HUES6 (cell line): ENCODE results near the gene PTPRC.

Experiments used
- H3K27ac ChIP-seq: 2 replicates; pipeline ENCODE4 v1.7.0; 2013; ENCODE audit warnings: low read depth, mild to moderate bottlenecking, low read length, inconsistent platforms
- H3K27me3 ChIP-seq: 2 replicates; pipeline ENCODE4 v1.6.1; 2013; ENCODE audit warnings: low read length; ENCODE audit not compliant: control insufficient read depth, insufficient read depth
- H3K36me3 ChIP-seq: 2 replicates; pipeline ENCODE4 v1.6.1; 2013; ENCODE audit warnings: low read length; ENCODE audit not compliant: control insufficient read depth, insufficient read depth
- H3K4me1 ChIP-seq: 2 replicates; pipeline ENCODE4 v1.6.1; 2013; ENCODE audit warnings: low read length; ENCODE audit not compliant: control insufficient read depth, insufficient read depth
- H3K4me3 ChIP-seq: 2 replicates; pipeline ENCODE4 v1.5.1; 2013; ENCODE audit warnings: low read depth, low read length
- H3K9ac ChIP-seq: one replicate; pipeline ENCODE4 v1.6.1; 2013; ENCODE audit warnings: mild to moderate bottlenecking, low read length
- H3K9me3 ChIP-seq: 2 replicates; pipeline ENCODE4 v1.6.1; 2013; ENCODE audit warnings: low read depth, low read length; ENCODE audit not compliant: control insufficient read depth, insufficient read depth

PTPRC gene

DNA sequence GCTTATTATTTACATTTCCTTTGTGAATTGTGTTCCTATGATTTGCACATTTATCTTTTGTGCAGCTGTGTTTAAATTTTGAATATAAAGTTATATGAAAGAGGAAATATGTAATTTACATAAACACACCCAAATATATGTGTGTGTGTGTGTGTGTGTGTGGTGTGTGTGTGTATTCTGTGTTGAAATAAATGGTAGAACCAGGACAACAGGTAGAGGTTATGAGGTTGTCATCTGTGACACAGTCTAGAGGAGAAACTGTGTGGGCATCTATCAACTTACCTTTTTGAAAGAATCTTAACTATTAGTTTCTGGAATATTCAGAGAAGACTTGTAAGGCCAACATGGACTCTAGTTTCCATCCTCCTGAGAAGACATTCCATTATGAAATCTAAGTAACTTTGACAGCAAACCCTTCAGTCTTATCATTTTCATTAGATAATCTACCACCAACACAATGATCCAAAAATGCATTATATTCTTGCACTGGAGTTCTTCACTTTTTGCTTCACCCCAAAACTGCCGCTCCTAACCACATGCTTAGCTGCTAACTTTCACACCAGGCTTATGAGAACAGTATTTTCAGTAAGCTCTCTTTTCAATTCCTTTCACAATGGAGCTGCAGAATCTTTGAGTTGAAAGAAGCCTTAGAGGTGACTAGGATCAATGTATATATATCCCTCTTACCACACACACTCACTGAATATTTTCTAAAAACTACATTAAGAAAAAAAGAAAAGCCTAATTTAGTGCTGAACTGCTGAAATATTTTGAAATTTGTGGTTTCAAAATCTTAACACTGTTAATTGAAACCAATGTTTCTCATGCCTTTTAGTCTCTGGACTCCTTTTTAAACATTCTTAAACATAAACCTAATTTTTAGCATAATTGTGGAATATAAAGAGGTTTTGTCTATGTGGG, 21.8 kb downstream of the PTPRC start:
- no peak overlapping the region for H3K9ac ChIP-seq
- H3K27ac ChIP-seq: no peak overlapping the region
- H3K4me3 ChIP-seq: no peak overlapping the region
- no peaks in the 10 kb centered on the region for H3K4me1 ChIP-seq
- no peaks in the 10 kb centered on the region for H3K9me3 ChIP-seq
- no peaks in the 10 kb centered on the region for H3K36me3 ChIP-seq
- H3K27me3 ChIP-seq: no peaks in the 10 kb centered on the region

DNA sequence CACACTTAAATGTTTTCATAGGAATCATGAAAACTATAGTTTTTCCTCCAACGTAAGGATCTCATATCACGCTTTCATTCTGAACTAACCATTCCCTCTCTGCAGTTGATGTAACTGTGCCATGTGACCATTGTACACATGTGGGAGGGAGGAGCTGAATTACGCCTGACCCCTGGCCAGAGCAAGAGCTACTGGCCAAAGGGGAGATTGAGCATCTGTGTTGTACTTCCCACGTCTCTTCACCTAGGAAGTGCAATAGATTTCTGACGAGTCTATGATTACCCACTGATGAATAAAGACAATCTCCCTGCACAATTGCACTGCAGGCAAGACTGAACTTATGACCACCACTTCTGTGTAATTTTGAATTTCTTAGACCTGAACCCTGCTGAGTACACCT, 24.0 kb downstream of the PTPRC start:
- Histone ChIP-seq H3K27me3 (no peaks in the 10 kb centered on the region), H3K4me3 (no peak overlapping the region), H3K9me3 (no peaks in the 10 kb centered on the region), H3K27ac (no peak overlapping the region), H3K36me3 (no peaks in the 10 kb centered on the region), H3K9ac (no peak overlapping the region), H3K4me1 (no peaks in the 10 kb centered on the region)

DNA sequence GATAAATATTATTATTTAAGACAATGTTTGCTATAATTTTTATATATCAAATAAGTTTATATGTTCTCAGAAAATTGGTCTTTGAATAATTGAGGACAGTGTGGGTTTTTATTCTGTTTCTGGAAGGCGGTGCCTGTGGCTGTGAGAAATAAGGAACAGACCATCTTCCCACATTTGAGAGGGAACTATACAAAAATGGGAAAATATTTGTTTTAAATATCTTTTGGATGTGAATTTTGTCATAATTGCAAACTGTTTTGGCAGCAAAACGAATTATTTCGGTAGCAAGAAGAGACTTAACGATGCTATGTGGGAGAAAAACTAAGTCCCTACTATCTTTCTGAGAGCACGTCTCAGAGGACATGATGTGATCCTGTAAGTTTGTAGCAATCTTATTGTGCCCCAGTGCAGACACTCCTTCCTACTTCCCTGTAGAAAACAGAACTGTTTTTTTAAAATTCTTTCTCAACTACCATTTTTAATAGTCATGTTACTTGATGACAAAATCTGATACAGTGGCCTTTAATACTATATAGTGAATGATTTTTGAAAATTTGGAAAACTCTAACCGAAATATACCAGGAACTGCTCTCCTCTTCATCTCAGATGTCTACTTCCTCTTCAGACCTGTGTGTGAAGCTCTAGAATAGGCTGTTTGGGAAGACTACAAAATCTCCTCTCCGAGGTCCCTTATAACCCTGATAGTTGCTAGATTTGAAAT, 25.4 kb downstream of the PTPRC start:
- Histone ChIP-seq H3K9ac (no peak overlapping the region), H3K4me1 (peaks cover 5% of the 10 kb centered on the region), H3K4me3 (no peak overlapping the region), H3K36me3 (no peaks in the 10 kb centered on the region), H3K9me3 (no peaks in the 10 kb centered on the region), H3K27ac (no peak overlapping the region), H3K27me3 (no peaks in the 10 kb centered on the region)

DNA sequence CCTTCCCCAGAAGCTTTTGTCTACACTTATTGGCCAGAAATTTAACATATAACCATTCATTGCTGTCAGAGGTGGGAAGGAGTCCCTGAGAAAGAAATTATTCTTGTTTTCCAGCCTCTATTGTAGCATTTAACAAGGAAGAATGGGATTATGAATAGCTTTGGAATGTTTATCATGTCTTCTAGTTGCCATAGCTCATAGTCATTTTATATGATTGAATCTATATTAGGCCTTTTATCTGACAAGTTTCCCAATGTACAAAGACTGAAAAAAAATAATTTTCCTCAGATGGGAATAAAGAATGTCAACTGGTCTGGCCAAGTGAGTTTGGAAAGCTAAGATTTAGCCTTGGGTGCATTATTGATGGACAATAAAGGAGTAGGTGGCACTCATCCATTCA, 28.3 kb downstream of the PTPRC start:
- Histone ChIP-seq H3K4me1 (peaks cover 5% of the 10 kb centered on the region), H3K36me3 (no peaks in the 10 kb centered on the region), H3K27ac (no peak overlapping the region), H3K9ac (no peak overlapping the region), H3K4me3 (no peak overlapping the region), H3K27me3 (no peaks in the 10 kb centered on the region), H3K9me3 (no peaks in the 10 kb centered on the region)

DNA sequence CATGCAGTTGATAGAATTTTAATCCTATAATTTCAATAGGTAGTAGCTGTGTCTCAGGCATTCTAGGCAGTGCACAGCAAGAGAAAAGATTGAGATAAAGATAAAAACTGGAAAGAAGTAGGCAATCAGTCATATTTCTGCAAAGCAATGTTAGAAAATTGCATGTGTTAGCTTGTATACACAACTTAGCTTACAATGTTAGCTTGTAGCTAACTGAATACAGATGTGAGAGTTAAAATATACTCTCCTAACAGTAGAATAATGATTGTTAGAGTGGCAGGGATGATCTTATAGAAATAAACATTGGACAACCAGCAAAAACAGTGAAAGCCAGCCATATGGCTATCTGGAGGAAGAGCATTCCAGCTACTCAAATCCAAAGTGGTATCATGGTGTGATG, 29.0 kb downstream of the PTPRC start:
- H3K36me3 ChIP-seq: no peaks in the 10 kb centered on the region
- no peak overlapping the region for H3K9ac ChIP-seq
- H3K27ac ChIP-seq: no peak overlapping the region
- H3K27me3 ChIP-seq: no peaks in the 10 kb centered on the region
- H3K9me3 ChIP-seq: no peaks in the 10 kb centered on the region
- H3K4me1 ChIP-seq: peaks cover 5% of the 10 kb centered on the region
- H3K4me3 ChIP-seq: no peak overlapping the region

DNA sequence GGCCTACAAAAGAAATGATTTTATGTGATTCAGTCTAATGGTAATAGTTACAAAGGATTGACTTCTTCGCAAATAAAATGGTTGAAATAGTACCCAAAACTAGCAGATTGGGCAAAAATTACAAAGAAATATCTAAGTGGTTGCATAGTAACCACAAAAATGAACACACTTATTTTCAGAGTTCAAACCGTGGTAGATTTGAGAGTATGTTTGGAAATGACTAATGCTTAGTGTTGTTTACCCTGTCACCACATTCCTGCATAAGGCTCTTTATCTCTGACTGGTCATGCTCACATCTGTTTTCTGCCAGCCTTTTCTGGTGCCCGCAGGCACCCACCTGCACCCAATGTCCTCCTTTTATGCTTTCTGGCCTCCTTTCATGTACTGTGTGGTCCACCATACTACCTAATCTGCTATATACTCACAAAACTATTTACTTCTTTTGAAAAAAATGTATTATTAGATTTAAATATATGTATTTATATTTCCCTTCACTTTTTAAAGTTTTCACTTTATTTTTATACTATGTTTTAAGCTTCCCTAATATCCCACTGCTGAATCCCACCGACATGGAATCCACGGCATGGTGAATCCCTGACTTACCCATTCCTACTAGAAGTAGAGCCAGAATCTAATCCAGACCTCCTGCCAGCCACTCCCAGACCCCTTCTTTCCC, 30.3 kb downstream of the PTPRC start:
- Histone ChIP-seq H3K4me1 (peaks cover 5% of the 10 kb centered on the region), H3K27me3 (no peaks in the 10 kb centered on the region), H3K27ac (no peak overlapping the region), H3K9ac (no peak overlapping the region), H3K4me3 (no peak overlapping the region), H3K36me3 (no peaks in the 10 kb centered on the region), H3K9me3 (no peaks in the 10 kb centered on the region)

DNA sequence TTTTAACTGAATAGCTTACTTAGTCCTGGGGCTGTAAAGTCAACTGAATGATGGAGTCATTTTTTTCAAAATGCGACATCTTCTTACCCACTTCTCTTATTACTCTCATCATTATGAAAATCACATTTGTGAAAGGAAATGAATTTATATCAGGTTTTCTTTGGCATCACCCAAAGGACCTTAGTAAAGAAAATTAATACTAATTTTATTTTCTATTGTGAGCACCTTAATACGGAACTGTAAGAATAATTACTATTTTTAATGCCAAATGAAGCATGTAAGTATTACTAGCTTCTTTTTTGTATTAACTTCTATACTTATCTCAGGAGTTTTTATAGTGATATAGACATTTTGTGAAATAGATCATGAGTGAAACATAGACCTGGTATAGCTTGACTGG, 30.9 kb downstream of the PTPRC start:
- Histone ChIP-seq H3K4me3 (no peak overlapping the region), H3K9ac (no peak overlapping the region), H3K4me1 (peaks cover 5% of the 10 kb centered on the region), H3K27me3 (no peaks in the 10 kb centered on the region), H3K27ac (no peak overlapping the region), H3K9me3 (no peaks in the 10 kb centered on the region), H3K36me3 (no peaks in the 10 kb centered on the region)

DNA sequence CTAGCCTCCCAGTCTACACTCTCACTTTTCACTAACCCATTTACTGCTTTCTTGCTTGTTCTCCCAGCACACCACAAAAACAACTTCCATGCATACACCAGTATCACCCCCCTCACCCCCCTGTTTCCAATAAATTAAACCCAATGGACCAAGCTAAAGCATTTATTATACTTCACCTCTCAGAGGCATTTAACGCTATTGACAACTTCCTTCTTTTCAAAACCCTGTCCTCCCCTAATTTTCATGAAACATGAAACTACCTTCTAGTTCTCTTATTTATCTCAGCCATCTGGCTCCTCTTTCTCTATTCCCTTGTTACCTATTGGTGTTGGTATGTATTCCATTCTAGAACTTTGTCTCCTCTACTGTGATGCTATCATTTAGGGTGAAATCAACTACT, 32.3 kb downstream of the PTPRC start:
- no peak overlapping the region for H3K27ac ChIP-seq
- no peaks in the 10 kb centered on the region for H3K27me3 ChIP-seq
- no peaks in the 10 kb centered on the region for H3K9me3 ChIP-seq
- no peak overlapping the region for H3K9ac ChIP-seq
- H3K4me3 ChIP-seq: no peak overlapping the region
- H3K36me3 ChIP-seq: no peaks in the 10 kb centered on the region
- peaks cover 5% of the 10 kb centered on the region for H3K4me1 ChIP-seq

DNA sequence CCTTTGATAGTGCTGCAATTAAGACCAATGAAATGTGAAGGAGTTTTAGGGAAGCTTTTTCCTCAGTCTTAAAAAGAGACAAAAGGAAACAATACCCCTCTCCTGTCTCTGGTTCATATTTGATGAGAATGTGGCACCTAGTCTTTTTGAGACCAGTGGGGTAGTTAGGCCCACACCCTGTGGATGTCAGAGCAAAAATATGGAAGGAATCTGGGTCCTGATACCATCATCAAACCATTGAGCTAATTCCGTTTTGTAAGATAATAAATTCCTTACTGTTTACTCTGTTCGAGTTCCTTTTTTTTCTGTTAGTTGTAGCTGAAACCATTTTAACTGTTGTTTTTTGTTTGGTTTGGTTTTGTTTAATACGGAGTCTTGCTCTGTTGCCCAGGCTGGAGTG, 33.3 kb downstream of the PTPRC start:
- no peak overlapping the region for H3K9ac ChIP-seq
- H3K4me3 ChIP-seq: no peak overlapping the region
- no peaks in the 10 kb centered on the region for H3K9me3 ChIP-seq
- H3K27ac ChIP-seq: no peak overlapping the region
- no peaks in the 10 kb centered on the region for H3K36me3 ChIP-seq
- H3K4me1 ChIP-seq: peaks cover 5% of the 10 kb centered on the region
- no peaks in the 10 kb centered on the region for H3K27me3 ChIP-seq

DNA sequence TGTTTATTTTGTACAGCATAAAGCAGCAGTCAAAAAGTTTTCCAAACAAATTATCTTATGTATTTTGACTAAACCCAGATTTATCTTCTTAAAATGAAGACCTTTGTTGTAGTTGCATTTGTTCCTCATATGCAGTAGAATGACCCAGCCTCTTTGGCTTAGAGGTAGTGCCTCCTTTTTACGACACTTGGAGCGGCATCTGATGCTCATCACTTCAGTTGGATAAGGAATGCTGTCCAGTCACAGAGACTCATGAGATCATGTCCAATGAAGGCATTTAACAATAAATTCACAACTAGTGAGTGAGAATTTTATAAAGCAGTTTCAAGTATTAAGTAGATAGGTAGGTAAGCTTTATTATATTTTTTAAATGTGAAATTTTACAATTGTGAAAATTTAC, 35.2 kb downstream of the PTPRC start:
- Histone ChIP-seq H3K4me3 (no peak overlapping the region), H3K9ac (no peak overlapping the region), H3K4me1 (peaks cover under 1% of the 10 kb centered on the region), H3K36me3 (no peaks in the 10 kb centered on the region), H3K27ac (no peak overlapping the region), H3K27me3 (no peaks in the 10 kb centered on the region), H3K9me3 (no peaks in the 10 kb centered on the region)

DNA sequence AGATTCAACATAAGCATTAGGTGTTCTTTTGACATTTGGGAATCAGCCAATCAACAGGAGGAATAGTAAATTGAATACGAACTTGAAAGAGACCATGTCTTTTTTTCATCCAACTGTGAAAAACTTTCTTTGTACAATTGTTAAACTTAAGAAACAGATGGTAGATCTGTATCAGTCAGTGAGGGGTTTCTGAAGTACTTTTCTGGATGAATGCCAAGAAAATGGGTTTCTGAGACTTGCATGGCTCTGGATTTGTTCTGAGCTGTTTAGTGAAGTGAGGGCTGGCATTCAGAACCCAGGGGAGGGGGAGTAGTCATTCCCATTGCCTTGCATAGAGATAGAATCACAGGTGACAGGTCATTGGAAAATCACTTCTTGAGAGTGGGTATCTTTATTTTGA, 37.4 kb downstream of the PTPRC start:
- no peak overlapping the region for H3K4me3 ChIP-seq
- H3K27ac ChIP-seq: no peak overlapping the region
- H3K4me1 ChIP-seq: no peaks in the 10 kb centered on the region
- H3K9ac ChIP-seq: no peak overlapping the region
- H3K9me3 ChIP-seq: no peaks in the 10 kb centered on the region
- H3K36me3 ChIP-seq: no peaks in the 10 kb centered on the region
- no peaks in the 10 kb centered on the region for H3K27me3 ChIP-seq
